GM12801 (cell line): ENCODE results near the gene TAGLN3.

ENCODE experiments used
- TF ChIP-seq, protein P1 (sequence below): IDR thresholded peaks from one replicate; pipeline ENCODE4 v1.5.1; 2011; ENCODE audit warnings: control low read depth; ENCODE audit not compliant: insufficient read length; ENCODE audit errors: extremely low read depth

TAGLN3 gene

DNA sequence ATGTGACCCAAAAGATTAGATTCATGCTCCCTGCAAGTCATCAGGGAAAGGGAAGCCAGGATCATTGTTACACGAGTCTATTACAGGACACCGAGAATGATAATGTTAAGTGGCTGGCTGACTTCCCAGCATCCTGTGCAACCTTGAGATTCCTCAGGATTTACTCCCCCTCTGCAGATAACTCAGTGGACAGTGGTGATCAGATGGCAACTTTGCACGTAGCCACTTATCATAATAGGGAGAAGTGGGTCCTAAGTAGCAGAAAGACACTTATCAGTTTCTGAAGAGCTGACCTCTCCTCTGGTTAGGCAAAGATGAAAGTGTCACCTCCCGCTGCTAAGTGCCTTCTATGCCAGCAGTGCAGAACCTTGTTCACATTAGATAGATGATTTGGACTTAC lies 29.1 kb downstream of the TAGLN3 start:
- TF ChIP-seq, protein P1, sequence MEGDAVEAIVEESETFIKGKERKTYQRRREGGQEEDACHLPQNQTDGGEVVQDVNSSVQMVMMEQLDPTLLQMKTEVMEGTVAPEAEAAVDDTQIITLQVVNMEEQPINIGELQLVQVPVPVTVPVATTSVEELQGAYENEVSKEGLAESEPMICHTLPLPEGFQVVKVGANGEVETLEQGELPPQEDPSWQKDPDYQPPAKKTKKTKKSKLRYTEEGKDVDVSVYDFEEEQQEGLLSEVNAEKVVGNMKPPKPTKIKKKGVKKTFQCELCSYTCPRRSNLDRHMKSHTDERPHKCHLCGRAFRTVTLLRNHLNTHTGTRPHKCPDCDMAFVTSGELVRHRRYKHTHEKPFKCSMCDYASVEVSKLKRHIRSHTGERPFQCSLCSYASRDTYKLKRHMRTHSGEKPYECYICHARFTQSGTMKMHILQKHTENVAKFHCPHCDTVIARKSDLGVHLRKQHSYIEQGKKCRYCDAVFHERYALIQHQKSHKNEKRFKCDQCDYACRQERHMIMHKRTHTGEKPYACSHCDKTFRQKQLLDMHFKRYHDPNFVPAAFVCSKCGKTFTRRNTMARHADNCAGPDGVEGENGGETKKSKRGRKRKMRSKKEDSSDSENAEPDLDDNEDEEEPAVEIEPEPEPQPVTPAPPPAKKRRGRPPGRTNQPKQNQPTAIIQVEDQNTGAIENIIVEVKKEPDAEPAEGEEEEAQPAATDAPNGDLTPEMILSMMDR: no peak

DNA sequence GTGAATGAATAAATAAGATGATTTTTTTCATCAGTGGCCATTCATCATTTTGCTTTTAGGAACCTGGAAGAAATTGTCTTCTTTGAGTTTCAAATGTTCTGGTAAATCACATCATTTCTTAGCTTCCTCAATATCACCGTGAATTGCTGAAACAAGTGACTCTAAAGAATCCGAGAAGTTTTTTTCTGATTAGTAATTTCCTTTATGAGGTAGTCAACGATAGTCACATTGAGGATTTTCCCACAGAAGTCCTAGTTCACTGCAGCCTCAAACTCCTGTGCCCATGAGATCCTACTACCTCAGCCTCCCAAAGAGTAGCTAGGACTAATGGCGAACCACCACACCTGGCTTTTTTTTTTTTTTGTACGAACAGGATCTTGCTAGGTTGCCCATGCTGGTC lies 32.2 kb downstream of the TAGLN3 start:
- TF ChIP-seq, protein P1: no peak

DNA sequence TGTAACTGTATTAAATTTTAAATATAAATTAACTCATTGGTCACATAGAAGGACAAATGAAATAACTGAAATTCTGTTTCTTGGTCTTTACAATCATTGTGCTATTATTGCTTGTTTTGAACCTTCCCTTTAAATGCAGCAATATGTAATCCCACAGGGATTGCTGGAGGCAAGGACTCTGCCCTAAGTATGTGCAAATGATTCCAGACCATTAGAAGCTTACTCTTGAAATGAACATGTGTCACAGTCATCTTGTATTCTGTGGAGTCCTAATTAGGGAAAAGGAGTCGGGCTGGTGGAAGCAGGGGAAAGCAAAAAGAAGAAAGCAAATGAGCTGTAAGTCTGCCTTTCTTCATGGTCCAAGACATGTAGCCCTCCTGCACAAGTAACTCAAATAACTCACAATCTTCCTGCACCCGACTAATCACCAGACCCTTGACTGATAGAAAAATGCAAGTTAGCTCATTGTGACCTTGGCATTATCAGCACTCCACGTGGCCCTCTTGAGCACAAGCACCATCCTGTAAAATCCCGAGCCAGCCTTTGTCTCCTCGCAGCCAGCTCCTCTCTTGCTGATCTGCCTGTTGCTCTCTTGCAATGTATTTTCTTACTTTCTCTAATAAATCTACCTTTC lies 33.5 kb downstream of the TAGLN3 start:
- TF ChIP-seq, protein P1: no peak

DNA sequence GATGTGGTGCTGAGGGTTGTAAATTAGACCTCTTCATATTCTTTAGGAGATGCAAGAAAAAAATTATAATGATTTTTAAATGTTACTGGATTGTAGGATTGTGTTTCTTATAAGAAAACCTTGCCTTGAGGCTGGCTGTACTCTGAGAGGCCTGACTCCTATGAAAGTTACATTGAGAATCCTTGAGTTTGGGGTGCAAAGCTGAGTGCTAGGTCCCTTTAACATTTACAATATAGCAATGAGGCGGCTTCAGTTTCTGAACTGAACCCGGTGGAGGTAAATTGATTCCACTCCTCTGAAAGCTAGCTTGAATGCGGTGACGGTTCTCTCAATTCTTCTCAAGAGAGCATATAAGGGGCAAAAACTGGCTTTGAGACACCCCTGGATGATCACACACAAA lies 35.7 kb downstream of the TAGLN3 start, which contains the start of gene TMPRSS7:
Gene TMPRSS7, plus strand, starts transcription at position 301 of the 400 bp plus-strand sequence. CDS start 110 bp downstream, outside the sequence.
- TF ChIP-seq, protein P1: no peak

DNA sequence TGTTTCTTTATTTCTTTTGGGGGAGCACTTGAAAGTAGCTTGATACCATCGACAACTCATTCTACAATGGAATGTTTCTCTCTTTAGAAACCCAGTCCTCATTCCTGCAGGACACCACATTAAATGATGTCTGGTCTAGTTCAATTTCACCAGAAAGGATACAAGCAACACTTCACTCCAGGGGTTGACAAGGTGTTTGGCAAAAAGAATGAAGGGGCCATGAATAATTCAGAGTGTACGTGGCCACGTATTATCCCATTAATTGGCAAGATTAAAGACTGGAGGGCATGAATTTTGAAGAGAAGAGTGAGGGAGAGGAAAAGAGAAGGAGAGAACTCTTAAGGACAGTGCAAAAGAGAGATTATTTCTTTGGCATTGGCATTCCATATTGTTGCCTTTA lies 36.5 kb downstream of the TAGLN3 start:
- TF ChIP-seq, protein P1: no peak

DNA sequence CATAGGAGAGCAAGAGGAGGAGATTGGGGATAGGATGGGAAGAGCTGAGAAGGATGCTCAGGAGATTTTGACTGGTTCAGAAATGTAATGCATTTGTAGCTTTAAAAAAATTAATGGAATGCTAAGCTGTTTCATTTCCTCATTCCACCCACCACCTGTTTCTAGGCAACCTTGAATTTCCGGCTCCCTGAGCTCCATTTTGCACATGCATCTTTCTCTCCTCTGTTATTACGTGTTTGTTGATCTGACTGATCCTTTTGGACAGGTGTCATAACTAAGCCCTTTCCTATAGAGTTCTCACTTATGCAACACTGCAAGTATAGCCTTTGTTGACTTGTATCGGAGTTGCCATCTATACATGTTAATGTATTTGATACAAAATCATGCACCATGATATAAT lies 40.1 kb downstream of the TAGLN3 start:
- TF ChIP-seq, protein P1: no peak

DNA sequence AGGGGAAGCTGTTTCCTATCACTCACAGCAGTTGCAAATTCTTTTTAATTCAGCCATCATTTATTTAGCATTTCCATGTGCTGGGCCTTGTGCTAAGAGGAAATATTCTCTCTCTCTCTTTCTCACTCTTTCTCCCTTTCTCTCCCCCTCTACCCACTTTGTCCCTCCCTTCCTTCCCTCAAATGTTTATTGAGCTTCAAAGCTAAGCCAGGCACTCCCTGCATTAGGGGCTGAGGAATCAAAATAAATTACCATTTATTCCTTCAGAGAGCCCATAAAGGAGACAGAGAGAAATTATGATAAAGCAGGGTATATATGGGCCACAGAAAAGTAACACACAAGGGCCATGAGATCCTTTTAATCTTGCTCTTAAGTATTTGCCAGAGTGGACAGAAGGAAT lies 42.6 kb downstream of the TAGLN3 start:
- TF ChIP-seq, protein P1: no peak
